Tongue (tissue), 2 donors: ENCODE results near the gene HTT. TPM values are rescaled to one million over a fixed set of nuclear protein-coding genes. Genes with fewer than 3 reads are reported as not detected.
A peak's percentile ranks its signal among the peaks of the same experiment; 100 is the strongest.
"Not testable (repeated sequence)": the region's sequence is repeated elsewhere in the genome, so short reads cannot be mapped to it uniquely, and the experiment has no call there.

Experiments
- DNase-seq: peaks from one replicate; pipeline ENCODE4 v3.0.0-alpha.2; 2015
- total RNA-seq: library from RNA; depleted of rRNA; stranded (reverse); fragments of >200 nt; gene quantifications from one replicate; pipeline ENCODE4 v1.2.3, GENCODE V29; 2014

The HTT gene
- total RNA-seq, 1 donor from 2014 or later, result 69.3 TPM

DNA sequence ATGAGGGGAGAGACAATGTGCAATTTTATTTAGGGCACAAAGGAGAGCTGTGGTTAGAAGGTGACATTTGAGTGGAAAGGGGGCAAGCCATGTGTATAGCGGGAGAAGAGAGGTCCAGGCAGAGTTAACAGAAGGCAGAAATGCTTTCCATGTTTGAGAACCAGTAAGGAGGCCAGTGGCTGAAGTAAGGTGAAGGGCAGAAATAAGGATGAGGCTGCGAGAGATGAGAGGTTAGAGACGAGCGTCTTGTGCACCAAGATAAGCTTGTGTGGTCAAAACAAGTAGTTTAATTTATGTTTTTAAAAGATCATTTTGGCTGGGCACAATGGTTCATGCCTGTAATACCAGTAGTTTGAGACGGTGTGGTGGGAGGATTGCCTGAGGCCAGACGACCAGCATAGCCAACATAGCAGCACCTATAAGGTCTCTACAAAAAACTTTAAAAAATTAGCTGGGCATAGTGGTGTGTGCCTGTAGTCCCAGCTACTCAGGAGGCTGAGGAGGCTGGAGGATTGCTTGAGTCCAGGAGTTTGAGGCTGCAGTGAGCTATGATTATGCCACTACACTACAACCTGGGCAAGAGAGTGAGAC, 8.5 kb downstream of the HTT start:
- no peak for DNase-seq

DNA sequence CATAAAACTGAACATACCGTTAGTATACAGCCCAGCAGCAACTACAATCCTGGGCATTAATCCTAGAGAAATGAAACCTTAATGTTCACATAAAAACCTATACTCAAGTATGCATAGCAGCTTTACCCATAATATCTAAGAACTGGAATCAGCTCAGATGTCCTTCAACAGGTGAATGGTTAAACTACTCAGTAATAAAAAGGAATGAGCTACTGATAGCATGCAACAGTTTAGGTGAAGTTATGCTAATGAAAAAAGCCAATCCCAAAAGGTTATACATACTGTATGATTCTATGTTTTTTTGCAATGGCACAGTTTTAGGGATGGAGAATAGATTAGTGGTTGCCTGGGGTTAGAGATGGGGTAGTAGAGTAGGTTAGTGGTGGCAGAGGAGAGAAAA, 9.3 kb downstream of the HTT start:
- DNase-seq, result no peak

DNA sequence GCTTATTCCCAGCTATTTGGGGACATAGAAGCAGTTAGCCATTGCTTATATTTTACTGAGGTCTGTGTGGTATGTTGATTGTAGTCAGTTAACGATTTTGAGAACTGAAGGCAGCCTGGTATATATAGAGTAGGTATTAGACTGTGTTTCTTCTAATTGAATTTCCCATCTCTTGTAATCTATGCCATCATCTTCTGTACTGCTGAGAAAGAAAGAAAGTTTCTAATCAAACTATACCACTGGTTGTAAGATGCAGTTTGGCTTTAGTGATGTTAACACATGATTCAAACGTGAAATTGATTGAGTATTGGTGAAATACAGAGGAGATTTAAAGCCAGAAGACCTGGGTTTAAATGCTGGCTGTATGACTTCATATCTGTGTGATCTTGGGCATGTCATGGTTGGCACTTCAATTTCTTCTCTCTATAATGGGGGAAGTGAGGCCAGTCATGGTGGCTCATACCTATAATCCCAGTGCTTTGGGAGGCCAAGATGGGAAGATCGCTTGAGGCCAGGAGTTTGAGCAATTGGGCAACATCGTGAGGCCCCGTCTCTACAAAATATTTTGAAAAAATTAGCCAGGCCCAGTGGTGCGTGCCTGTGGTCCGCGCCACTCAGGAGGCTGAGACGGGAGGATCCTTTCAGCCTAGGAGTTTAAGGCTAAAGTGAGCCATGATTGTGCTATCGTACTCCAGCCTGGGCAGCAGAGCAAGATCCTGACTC, 11.6 kb downstream of the HTT start:
- no peak for DNase-seq

DNA sequence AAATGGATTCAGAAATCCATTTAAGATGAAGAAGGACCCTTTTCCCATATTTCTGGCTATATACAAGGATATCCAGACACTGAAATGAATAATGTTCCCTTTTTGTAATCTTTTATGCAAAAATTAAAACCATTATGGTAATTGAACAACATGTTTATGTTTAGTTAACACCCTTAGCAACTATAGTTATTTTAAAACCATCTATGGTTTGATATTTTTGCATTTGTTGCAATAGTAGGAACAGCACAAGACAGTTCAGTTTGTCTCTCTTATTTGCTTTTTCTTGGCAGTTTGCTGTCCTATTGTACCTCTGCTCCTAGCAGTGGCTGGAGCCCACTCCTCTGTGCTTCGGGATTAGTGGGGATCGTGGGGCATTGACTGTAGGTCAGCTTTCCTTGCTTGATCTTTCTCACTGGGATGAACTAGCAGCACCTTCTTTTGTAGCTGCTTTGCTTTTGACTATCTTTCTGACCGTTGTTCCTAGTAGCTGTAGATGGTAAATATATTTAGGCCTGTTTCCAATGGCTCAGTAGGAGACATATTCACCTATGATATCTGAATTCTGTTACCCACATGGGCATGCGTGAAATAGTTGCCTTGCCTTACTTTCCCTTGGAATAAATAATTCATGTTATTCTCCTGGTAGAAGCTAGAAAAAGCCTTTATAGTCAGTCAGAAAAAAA, 12.8 kb downstream of the HTT start:
- no peak for DNase-seq

DNA sequence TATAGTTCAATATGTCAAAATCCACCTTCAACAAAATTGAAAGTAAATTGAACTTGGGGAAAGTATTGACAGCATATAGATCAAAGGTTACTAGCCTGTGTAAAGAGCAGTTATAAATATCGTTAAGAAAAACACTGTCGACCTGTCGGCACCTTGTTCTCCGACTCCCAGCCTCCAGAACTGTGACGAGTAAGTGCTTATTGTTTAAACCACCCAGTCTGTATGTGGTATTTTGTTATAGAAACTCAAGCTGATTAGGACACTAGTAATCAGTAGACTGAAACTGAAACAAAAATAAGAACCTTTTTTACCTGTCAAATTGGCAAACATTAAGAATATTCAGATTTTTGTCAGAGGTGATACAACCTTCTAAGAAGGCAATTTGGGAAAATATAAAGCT, 17.0 kb downstream of the HTT start:
- no peak for DNase-seq

DNA sequence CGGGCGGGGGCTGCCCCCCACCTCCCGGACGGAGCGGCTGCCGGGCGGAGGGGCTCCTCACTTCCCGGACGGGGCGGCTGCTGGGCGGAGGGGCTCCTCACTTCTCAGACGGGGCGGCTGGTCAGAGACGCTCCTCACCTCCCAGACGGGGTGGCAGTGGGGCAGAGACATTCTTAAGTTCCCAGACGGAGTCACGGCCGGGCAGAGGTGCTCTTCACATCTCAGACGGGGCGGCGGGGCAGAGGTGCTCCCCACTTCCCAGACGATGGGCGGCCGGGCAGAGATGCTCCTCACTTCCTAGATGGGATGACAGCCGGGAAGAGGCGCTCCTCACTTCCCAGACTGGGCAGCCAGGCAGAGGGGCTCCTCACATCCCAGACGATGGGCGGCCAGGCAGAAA, 20.2 kb downstream of the HTT start:
- DNase-seq, result not testable (repeated sequence)

DNA sequence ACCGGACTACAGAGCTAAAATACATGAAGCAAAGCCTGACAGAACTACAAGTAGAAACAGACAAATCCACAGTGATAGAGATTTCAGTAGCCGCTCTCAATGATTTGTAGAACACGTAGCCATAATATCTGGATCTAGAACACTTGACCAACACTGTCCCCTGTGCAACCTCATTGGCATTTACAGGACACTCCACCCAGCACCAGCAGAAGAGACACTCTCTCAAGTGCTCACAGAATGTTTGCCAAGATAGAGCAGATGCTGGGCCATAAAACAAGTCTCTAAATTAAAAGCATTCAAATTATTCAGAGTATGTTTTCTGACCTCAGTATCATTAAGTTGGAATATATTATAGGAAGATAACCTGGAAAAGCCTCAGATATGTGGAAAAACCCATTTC, 21.7 kb downstream of the HTT start:
- no peak for DNase-seq

DNA sequence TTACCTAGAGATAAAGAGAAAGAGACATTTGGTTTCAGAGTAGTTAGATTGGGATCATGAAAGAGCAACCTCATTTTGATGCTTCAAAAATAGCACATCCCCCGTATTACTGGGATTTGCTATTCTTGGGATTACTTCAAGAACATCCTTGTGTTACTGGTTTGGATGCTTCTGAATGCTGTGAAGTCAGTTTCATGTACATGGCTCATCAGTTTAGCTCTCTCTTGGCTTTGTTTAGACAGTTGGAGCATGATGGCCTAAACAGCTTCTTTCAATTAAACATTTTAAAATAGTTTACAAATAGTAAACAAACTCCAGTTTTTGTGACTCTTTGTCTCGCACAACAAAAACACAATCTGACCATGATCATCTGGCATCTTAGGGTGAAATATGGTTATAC, 23.9 kb downstream of the HTT start:
- no peak for DNase-seq

DNA sequence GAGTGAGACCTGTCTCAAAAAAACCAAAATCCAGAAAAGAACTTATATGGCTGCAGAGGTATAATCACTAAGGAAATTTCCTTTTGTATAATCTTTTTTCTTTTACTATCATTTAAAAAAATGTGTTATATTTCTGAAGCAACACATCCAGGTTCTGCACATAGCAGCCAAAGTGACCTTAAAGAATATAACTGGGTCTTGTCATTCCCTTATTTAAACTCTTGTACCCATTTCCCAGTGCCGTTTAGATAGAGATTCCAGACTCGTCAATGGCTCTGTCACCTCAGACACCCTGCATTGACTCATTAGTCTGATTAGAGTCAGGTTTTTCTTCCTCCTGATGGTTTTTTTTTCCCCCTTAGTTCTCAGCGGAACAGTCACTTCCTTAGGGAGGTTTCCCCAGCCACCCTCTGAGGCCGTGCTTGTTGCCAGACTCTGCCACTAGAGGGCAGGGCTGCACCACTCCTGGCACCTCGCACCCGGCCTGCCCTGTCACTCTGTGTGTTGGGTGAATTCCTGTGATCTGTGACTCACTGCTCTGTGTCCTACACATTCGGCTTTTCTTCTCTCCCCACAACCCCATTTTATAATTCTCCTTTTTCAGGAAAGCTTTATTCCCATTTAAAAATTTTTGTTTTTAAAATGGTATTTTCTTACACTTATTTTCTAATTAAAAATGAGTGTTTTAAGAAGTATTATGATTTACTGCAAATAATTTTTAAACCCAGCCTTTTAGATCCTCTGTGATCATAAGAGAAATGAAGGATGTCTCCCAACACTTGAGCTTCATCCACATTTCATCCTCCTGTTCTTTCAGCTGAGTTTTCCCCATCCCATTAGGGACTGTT, 32.1 kb downstream of the HTT start:
- DNase-seq, result peak; percentile 86

DNA sequence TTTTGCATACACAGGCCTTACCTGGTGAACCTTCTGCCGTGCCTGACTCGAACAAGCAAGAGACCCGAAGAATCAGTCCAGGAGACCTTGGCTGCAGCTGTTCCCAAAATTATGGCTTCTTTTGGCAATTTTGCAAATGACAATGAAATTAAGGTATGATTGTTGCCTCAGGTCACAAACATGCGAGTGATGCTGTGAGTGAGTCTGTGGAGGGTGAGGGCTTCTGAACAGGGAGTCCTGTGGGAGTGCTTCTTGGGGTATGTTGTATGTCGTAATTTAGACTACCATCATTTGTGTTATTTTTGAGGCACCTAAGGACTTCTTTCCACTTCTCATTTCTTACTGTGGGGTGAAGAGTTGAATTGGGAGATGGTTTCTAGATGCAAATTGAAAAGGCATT, 32.8 kb downstream of the HTT start:
- DNase-seq, result no peak

DNA sequence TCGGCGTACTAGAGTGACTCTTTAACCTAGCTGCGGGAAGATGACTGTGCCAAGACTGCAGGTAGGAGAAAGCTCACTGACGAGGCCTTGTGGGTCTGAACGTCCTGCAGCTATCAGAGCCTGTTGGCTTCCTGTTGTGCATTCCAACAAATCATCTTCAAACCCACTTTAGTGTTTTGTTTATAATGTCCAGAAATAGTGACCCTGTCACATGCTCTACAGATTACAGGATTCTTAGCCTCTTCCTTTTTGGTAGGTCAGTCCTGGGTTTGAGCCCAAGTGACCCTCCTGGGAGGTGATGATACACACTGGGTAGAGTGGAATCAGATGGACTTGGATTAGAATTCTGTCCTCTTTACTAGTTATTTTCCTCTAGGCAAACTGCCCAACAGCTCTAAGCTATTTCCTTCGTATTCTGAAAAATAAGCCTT, 33.2 kb downstream of the HTT start:
- DNase-seq, result no peak

DNA sequence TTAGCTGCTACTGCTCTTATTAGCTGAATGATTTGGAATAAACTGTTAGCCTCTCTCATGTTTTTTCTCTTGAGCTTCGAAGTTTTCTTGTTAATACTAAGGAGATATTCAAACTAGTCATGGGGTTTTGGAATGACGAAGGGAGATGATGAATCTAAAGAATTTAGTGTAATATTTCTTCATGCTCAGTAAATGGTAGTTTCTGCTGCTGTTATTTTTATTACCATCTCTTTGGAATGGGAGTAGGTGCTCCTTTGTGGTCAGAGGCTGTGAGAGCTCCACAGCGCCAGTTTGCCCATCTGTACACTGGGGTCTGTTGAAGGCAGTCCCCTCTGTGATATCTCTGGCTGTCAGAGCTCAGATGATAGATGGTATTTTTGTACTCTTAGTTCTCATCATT, 33.7 kb downstream of the HTT start:
- DNase-seq, result no peak

DNA sequence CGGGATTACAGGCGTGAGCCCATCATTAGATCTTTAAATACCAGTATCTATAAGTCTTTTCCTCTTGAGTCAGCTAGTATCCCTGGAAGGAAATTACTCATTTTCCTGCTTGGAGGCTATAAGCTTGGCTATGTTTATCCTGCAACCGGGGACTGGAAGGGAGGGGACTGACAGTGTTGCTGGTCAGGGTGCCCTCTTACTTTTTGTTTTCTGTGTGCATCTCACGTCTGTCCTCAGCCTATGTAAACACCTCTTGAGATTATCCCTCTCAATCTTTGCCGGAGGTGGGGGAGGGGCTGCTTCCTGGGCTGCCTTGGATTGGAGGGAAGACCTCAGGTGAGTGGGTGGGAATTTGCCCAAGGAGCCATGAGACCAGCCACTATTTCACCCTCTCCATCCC, 37.0 kb downstream of the HTT start:
- DNase-seq, result no peak

DNA sequence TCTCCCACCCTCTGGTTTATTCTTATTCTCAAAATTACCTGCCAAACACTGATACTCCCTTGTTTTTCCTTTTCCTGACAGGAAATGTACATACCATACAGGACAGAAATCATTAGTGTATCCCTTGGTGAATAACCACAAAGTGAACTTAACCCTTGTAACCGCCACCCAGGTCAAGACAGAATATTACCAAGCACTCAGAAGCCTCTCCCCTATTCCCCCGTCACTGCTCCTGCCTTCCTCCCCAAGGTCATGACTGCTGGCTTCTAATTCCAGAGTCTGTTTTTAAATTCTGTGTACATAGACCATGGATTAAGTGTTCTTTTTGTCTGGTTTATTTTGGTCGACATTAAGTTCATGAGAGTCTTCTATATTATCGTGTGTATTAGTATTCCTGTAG, 37.7 kb downstream of the HTT start:
- DNase-seq, result no peak

DNA sequence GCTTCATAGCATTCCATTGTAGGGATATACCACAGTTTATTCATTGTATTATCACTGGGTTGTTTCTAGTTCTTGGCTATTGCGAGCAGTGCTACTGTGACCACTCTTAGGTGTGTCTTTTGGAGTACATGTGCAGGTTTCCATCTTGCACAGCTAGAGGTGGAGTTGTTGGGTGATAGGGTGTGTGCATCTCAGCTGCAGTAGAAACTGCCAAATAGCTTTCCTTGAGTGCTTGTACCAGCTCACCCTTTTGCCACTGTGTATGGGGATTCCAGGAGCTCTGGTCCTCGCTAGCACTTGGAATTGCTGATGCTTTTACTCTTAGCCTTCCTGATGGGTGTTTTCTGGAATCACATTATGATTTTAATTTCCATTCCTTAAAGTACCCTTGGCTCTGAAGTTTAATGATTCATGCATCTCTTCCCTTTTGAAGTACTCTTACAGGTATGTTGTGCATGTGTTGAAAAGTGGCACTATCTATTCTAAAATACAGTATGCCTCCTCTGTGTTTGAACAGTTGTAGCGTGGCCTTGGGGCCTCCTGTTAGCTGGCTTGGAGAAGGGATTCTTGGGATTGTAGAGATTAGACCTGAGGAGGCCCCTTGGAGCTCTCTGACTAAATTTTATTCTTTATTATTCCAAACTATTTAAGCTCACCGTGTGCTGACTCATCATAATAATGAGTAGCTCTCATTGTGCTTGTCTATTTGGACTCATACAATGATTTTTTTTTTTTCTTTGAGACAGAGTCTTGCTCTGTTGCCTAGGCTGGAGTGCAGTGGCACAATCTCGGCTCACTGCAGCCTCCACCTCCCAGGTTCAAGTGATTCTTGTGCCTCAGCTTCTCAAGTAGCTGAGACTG, 38.4 kb downstream of the HTT start:
- DNase-seq, result no peak

DNA sequence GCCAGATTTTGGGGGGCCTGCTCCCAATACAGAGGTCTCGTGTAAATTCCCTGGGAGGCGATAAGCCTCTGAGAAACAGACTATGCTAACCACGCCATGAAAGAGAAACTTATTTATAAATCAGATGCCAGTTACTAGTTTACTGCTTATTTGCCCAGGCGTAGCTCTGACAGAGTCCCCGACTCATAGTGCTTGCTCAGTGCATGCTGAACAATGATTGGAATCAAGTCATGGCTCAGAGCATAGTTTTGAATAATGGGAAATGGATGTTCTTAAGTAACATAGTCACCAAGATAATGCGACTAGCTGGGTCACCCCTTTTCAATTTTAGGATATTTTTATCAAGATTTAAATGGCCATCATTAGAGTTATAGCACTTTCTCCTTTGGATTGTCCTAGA, 39.9 kb downstream of the HTT start:
- DNase-seq, result no peak

DNA sequence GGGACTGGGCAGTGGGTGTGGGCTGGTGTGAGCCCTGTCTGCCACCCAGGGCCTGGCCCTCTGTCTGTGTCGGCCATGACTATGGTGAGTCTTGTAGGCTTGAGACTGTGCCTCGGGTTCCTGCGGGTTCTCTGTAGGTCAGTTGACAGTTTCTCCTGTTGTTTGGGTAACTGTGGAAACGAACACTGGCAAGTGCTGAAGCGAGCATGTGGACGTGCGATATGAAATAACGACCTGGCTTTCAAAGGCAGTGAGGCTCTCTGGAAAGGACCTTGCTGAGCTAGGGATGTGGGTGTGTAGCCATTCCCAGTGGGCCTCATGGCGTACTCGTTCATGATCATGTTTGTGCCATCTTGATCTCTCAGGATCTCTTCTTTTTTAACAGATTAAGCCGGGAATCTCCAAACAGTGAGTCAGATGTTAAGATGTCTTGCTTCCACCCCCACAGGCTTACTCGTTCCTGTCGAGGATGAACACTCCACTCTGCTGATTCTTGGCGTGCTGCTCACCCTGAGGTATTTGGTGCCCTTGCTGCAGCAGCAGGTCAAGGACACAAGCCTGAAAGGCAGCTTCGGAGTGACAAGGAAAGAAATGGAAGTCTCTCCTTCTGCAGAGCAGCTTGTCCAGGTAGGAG, 41.3 kb downstream of the HTT start:
- DNase-seq, result no peak

DNA sequence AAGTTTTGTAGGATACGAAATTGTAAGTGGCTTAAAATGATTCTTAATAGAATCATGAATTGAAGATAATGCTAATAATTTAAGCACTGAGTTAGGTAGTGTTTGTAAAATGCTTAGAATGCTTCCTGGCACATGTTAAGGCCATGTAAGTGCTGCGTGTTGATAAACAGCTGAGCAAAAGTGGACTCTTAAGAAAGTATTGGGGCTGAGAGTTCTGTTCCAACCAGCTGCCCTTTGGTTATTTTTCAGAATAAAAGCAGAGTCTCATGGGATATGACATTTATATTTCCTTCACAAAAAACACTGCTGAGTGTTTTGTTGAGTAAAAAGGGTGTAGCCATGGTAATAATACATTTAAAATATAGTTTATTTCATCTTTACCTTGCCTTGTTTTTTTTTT, 42.5 kb downstream of the HTT start:
- DNase-seq, result no peak

DNA sequence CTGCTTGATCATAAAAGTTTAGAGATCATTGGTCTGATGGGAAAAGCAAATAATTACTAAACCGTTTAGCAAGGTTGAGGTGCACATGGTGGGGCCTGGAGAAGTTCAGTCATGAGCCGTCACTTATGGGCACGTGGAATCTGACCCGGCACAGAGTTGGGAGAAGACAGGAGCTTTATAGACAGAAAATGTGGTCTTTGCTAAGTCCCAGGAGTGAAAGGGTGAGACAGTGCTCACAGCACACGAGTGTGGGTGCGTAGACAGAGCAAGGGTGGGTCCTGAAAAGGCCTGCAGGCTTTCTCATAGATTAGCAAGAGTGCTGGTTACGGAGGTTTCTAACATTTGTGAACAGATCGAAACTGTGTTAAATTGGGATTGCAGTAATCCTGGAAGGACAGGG, 43.8 kb downstream of the HTT start:
- DNase-seq, result no peak

DNA sequence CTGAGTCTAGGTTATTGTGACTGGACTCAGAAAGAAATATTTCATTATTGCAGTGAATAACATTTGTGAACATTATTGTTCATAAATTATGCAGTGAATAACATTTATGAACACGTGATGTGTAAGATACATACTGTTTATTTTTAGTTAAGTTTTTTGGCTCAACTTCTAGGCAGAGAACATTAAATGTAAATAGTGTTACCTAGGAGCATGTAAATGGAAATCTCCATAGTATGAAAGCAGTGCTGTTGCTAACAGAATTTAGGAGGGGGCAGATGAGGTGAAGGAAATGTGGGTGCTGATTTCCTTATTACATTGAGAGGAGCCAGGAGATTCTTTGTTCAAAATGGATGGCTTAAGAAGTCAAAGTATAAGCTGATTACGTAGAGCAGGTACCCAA, 45.0 kb downstream of the HTT start:
- no peak for DNase-seq

DNA sequence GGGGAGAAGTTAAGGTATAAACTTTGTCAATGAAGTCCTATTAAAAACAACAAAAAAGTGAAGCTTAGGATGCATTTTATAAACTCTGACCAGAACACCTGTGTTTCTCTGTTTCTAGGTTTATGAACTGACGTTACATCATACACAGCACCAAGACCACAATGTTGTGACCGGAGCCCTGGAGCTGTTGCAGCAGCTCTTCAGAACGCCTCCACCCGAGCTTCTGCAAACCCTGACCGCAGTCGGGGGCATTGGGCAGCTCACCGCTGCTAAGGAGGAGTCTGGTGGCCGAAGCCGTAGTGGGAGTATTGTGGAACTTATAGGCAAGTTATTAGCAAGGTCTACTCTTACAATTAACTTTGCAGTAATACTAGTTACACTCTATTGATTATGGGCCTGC, 46.6 kb downstream of the HTT start:
- DNase-seq, result no peak
